Liver (tissue), 9 donors: ENCODE measurements around the gene MT2A. TPM values are rescaled to one million over a fixed set of nuclear protein-coding genes. Genes with fewer than 3 reads are reported as not detected.
A peak's percentile ranks its signal among the peaks of the same experiment; 100 is the strongest.

Source experiments
- DNase-seq: peaks from one replicate; pipeline ENCODE4 v3.0.0-alpha.2; 2017; ENCODE audit warnings: low spot score
- H3K27ac ChIP-seq, 2 donors: one replicate each; pipeline ENCODE4 v1.7.0; 2013; ENCODE audit warnings: inconsistent platforms in 2 of 2, low read length in 2 of 2, control low read depth in 1 of 2, low read depth in 1 of 2, mild to moderate bottlenecking in 1 of 2
- H3K27me3 ChIP-seq, 4 donors: one replicate each; pipeline versions ENCODE4 v1.6.1 to v1.7.0; 2013; ENCODE audit warnings: low read length in 3 of 4, inconsistent platforms in 1 of 4, mild to moderate bottlenecking in 1 of 4, moderate library complexity in 1 of 4; ENCODE audit not compliant: control insufficient read depth in 4 of 4, insufficient read depth in 4 of 4
- H3K36me3 ChIP-seq, 4 donors: one replicate each; pipeline versions ENCODE4 v1.6.1 to v1.7.0; 2013; ENCODE audit warnings: low read length in 3 of 4, mild to moderate bottlenecking in 3 of 4, low read depth in 1 of 4, moderate library complexity in 1 of 4; ENCODE audit not compliant: control insufficient read depth in 4 of 4, insufficient read depth in 3 of 4
- H3K4me1 ChIP-seq, 4 donors: one replicate each; pipeline versions ENCODE4 v1.6.1 to v1.7.0; 2013; ENCODE audit warnings: low read length in 3 of 4, mild to moderate bottlenecking in 3 of 4, moderate library complexity in 1 of 4; ENCODE audit not compliant: control insufficient read depth in 4 of 4, insufficient read depth in 4 of 4
- H3K4me3 ChIP-seq, 3 donors: one replicate each; pipeline versions ENCODE4 v1.6.1 to v1.7.0; 2013; ENCODE audit warnings: low read length in 3 of 3, control low read depth in 1 of 3, low read depth in 1 of 3, mild to moderate bottlenecking in 1 of 3
- H3K9ac ChIP-seq, 2 donors: one replicate each; pipeline ENCODE4 v1.7.0; 2013; ENCODE audit warnings: low read length in 2 of 2, mild to moderate bottlenecking in 2 of 2, moderate library complexity in 2 of 2, control low read depth in 1 of 2, low read depth in 1 of 2
- H3K9me3 ChIP-seq, 4 donors: one replicate each; pipeline versions ENCODE4 v1.6.1 to v1.7.0; 2013; ENCODE audit warnings: low read length in 3 of 4; ENCODE audit not compliant: control insufficient read depth in 4 of 4
- EGR1 ChIP-seq, 2 donors: IDR thresholded peaks; 2 replicates each; pipeline ENCODE4 v1.6.1; 2016 to 2018; ENCODE audit warnings: antibody characterized with exemption in 2 of 2, low read depth in 2 of 2
- FOXA1 ChIP-seq: IDR thresholded peaks from 2 replicates; pipeline ENCODE4 v1.6.1; 2016; ENCODE audit warnings: antibody characterized with exemption
- FOXA2 ChIP-seq: IDR thresholded peaks from 2 replicates; pipeline ENCODE4 v1.6.1; 2016; ENCODE audit warnings: antibody characterized with exemption
- GABPA ChIP-seq, 2 donors: IDR thresholded peaks in 1 of 2; conservative IDR thresholded peaks in 1 of 2; 2 replicates each; pipeline ENCODE4 v1.6.1; 2016; ENCODE audit warnings: antibody characterized with exemption in 2 of 2, mild to moderate bottlenecking in 1 of 2, moderate library complexity in 1 of 2
- HNF4A ChIP-seq, 2 donors: conservative IDR thresholded peaks; 2 replicates each; pipeline ENCODE4 v1.6.1; 2016; ENCODE audit warnings: antibody characterized with exemption in 2 of 2, mild to moderate bottlenecking in 2 of 2
- HNF4G ChIP-seq: IDR thresholded peaks from 2 replicates; pipeline ENCODE4 v1.6.1; 2016; ENCODE audit warnings: antibody characterized with exemption
- JUND ChIP-seq, 2 donors: IDR thresholded peaks; 2 replicates each; pipeline ENCODE4 v1.6.1; 2016; ENCODE audit warnings: antibody characterized with exemption in 2 of 2
- NR2F2 ChIP-seq: IDR thresholded peaks from 2 replicates; pipeline ENCODE4 v1.6.1; 2016; ENCODE audit warnings: antibody characterized with exemption
- RAD21 ChIP-seq, 2 donors: IDR thresholded peaks; 2 replicates each; pipeline ENCODE4 v1.6.1; 2016; ENCODE audit warnings: antibody characterized with exemption in 2 of 2, mild to moderate bottlenecking in 2 of 2
- RXRA ChIP-seq, 2 donors: IDR thresholded peaks; 2 replicates each; pipeline ENCODE4 v1.6.1; 2017 to 2018; ENCODE audit warnings: antibody characterized with exemption in 2 of 2, mild to moderate bottlenecking in 1 of 2
- SP1 ChIP-seq: IDR thresholded peaks from 2 replicates; pipeline ENCODE4 v1.6.1; 2018; ENCODE audit warnings: antibody characterized with exemption, mild to moderate bottlenecking
- TAF1 ChIP-seq: conservative IDR thresholded peaks from 2 replicates; pipeline ENCODE4 v1.6.1; 2016; ENCODE audit warnings: antibody characterized with exemption, mild to moderate bottlenecking
- YY1 ChIP-seq: IDR thresholded peaks from 2 replicates; pipeline ENCODE4 v1.6.1; 2016; ENCODE audit warnings: antibody characterized with exemption, mild to moderate bottlenecking
- WGBS: extraction: QIAGEN DNeasy Blood & Tissue Kit; methylation state at CpG from one replicate; pipeline ENCODE4 v1.1.7; 2013; 5-methylcytosine and 5-hydroxymethylcytosine counted together
- polyA plus RNA-seq, 2 donors: library from polyadenylated mRNA; stranded (reverse) in 1 of 2; unstranded in 1 of 2; fragments of 200-250 nt in 1 of 2; fragments of >200 nt in 1 of 2; fragmentation: Nextera tagmentation in 1 of 2; extraction: Ambion mirVana in 1 of 2; gene quantifications; one replicate each; pipeline versions ENCODE4 v1.2.1 to v1.2.3, GENCODE V29; 2013 to 2015
- total RNA-seq, 2 donors: library from RNA; depleted of rRNA; stranded (reverse); fragments of >200 nt; gene quantifications; one replicate each; pipeline ENCODE4 v1.2.3, GENCODE V29; 2014
- TF ChIP-seq, protein P1 (sequence below): IDR thresholded peaks from 2 replicates; pipeline ENCODE4 v1.6.1; 2016; ENCODE audit warnings: antibody characterized with exemption, mild to moderate bottlenecking
- TF ChIP-seq, protein P2 (sequence below): IDR thresholded peaks from 2 replicates; pipeline ENCODE4 v1.6.1; 2016; ENCODE audit warnings: antibody characterized with exemption
- TF ChIP-seq, protein P3 (sequence below): IDR thresholded peaks from 2 replicates; pipeline ENCODE4 v1.6.1; 2016; ENCODE audit warnings: antibody characterized with exemption
- TF ChIP-seq, protein P4 (sequence below): IDR thresholded peaks from 2 replicates; pipeline ENCODE4 v1.6.1; 2016; ENCODE audit warnings: antibody characterized with exemption
- TF ChIP-seq, protein P5 (sequence below): fragments of 150-350 bp; IDR thresholded peaks from 2 replicates; pipeline ENCODE4 v1.5.1; 2017; ENCODE audit warnings: improper control_type of control experiment, low read depth, low read length; ENCODE audit not compliant: missing input control
- donor health status: healthy.
- donor health status: healthy.
- donor health status: healthy.
- donor health status: healthy.
- donor health status: healthy.

MT2A gene
- total and polyA plus RNA-seq, 4 donors: 45.8 to 5,206 (median 2,233) TPM

DNA sequence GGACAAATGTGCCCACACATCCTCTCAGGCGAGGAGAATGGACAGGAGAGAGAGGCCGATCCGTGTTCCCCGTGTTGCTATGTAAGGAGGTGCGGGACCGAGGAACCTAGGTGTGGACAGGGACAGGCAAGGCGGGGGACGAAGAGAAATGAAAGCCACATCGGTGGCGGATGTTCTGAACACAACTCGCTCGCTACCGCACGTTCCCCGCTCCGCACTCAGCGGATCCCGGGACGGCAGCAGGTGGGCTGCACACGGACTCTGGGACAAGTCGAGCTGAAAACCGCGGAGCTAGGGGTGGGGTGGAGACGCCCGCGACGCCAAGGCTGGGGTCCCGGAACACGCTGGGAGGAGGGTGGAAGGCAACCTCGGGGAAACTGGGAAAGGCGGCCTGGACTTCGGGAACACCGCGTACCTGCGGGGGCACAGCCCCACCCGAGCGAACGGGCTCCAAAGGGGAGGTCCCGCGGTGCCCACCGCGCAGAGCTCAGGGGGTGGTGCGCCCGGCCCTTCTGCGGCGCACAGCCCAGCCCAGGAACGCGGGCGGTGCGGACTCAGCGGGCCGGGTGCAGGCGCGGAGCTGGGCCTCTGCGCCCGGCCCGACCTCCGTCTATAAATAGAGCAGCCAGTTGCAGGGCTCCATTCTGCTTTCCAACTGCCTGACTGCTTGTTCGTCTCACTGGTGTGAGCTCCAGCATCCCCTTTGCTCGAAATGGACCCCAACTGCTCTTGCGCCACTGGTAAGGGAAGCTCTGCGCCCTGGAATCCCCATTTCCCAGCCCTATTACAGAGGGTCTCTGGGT lies 17.0 kb downstream of the MT2A start, which contains the start of gene MT1E:
Gene MT1E (plus strand): TSS at position 642 of the 803 bp plus-strand sequence. CDS start 71 bp downstream, at position 713.
- peaks cover 0 to 17% (median 6%) of the 10 kb centered on the region in 4 donors for H3K4me1 ChIP-seq

More for the DNA sequence above, 17.0 kb downstream of the MT2A start, which contains the start of gene MT1E:
- peak within 1 kb of the TSS; percentile 78 to 97 (median 95) for H3K4me3 ChIP-seq
- peak; percentile 80 for DNase-seq
- peak within 1 kb of the TSS; percentile 94 to 96 for H3K9ac ChIP-seq
- WGBS: 1% methylated on average over 62 of the region's 62 CpGs
- H3K36me3 ChIP-seq: peaks cover 0 to 3% (median 0%) of the 10 kb centered on the region in 4 donors
- TF ChIP-seq HNF4G (peak; percentile 6), RAD21 (IDR thresholded peaks at IDR 0.05) (no peak), GABPA (IDR thresholded peaks at IDR 0.05 in 1 of 2, conservative IDR thresholded peaks at IDR 0.05 in 1 of 2) (no peak), JUND (IDR thresholded peaks at IDR 0.05) (no peak), TAF1 (peak; percentile 98), HNF4A (conservative IDR thresholded peaks at IDR 0.05) (peak in 1 of 2 donors; percentile 30), SP1 (peak; percentile 80), RXRA (IDR thresholded peaks at IDR 0.05) (no peak), EGR1 (IDR thresholded peaks at IDR 0.05; ENCODE audit: low read depth in 2 of 2) (no peak), FOXA2 (no peak), NR2F2 (no peak), YY1 (peak; percentile 63), FOXA1 (no peak)
- TF ChIP-seq, protein P1, sequence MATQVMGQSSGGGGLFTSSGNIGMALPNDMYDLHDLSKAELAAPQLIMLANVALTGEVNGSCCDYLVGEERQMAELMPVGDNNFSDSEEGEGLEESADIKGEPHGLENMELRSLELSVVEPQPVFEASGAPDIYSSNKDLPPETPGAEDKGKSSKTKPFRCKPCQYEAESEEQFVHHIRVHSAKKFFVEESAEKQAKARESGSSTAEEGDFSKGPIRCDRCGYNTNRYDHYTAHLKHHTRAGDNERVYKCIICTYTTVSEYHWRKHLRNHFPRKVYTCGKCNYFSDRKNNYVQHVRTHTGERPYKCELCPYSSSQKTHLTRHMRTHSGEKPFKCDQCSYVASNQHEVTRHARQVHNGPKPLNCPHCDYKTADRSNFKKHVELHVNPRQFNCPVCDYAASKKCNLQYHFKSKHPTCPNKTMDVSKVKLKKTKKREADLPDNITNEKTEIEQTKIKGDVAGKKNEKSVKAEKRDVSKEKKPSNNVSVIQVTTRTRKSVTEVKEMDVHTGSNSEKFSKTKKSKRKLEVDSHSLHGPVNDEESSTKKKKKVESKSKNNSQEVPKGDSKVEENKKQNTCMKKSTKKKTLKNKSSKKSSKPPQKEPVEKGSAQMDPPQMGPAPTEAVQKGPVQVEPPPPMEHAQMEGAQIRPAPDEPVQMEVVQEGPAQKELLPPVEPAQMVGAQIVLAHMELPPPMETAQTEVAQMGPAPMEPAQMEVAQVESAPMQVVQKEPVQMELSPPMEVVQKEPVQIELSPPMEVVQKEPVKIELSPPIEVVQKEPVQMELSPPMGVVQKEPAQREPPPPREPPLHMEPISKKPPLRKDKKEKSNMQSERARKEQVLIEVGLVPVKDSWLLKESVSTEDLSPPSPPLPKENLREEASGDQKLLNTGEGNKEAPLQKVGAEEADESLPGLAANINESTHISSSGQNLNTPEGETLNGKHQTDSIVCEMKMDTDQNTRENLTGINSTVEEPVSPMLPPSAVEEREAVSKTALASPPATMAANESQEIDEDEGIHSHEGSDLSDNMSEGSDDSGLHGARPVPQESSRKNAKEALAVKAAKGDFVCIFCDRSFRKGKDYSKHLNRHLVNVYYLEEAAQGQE: peak; percentile 85
- TF ChIP-seq, protein P2, sequence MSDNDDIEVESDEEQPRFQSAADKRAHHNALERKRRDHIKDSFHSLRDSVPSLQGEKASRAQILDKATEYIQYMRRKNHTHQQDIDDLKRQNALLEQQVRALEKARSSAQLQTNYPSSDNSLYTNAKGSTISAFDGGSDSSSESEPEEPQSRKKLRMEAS: no peak
- TF ChIP-seq, protein P3, sequence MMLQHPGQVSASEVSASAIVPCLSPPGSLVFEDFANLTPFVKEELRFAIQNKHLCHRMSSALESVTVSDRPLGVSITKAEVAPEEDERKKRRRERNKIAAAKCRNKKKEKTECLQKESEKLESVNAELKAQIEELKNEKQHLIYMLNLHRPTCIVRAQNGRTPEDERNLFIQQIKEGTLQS: no peak
- TF ChIP-seq, protein P4, sequence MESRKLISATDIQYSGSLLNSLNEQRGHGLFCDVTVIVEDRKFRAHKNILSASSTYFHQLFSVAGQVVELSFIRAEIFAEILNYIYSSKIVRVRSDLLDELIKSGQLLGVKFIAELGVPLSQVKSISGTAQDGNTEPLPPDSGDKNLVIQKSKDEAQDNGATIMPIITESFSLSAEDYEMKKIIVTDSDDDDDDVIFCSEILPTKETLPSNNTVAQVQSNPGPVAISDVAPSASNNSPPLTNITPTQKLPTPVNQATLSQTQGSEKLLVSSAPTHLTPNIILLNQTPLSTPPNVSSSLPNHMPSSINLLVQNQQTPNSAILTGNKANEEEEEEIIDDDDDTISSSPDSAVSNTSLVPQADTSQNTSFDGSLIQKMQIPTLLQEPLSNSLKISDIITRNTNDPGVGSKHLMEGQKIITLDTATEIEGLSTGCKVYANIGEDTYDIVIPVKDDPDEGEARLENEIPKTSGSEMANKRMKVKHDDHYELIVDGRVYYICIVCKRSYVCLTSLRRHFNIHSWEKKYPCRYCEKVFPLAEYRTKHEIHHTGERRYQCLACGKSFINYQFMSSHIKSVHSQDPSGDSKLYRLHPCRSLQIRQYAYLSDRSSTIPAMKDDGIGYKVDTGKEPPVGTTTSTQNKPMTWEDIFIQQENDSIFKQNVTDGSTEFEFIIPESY: no peak
- TF ChIP-seq, protein P5, sequence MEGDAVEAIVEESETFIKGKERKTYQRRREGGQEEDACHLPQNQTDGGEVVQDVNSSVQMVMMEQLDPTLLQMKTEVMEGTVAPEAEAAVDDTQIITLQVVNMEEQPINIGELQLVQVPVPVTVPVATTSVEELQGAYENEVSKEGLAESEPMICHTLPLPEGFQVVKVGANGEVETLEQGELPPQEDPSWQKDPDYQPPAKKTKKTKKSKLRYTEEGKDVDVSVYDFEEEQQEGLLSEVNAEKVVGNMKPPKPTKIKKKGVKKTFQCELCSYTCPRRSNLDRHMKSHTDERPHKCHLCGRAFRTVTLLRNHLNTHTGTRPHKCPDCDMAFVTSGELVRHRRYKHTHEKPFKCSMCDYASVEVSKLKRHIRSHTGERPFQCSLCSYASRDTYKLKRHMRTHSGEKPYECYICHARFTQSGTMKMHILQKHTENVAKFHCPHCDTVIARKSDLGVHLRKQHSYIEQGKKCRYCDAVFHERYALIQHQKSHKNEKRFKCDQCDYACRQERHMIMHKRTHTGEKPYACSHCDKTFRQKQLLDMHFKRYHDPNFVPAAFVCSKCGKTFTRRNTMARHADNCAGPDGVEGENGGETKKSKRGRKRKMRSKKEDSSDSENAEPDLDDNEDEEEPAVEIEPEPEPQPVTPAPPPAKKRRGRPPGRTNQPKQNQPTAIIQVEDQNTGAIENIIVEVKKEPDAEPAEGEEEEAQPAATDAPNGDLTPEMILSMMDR: no peak
- peak within 1 kb of the TSS; percentile 93 to 99 for H3K27ac ChIP-seq
- H3K27me3 ChIP-seq: no peaks in the 10 kb centered on the region
- no peaks in the 10 kb centered on the region for H3K9me3 ChIP-seq
